Peyer's patch (tissue), 4 donors: ENCODE measurements around the gene RAP2C. TPM values are rescaled to one million over a fixed set of nuclear protein-coding genes. Genes with fewer than 3 reads are reported as not detected.

Source experiments
- DNase-seq, 3 donors: peaks; one replicate each; pipeline ENCODE4 v3.0.0-alpha.2; 2017 to 2019
- H3K27ac ChIP-seq, 4 donors: fragments of 200-600 bp; sonication (generic); one replicate each; pipeline ENCODE4 v1.5.1; 2016 to 2019
- H3K27me3 ChIP-seq, 2 donors: fragments of 200-600 bp; sonication (generic); one replicate each; pipeline ENCODE4 v1.5.1; 2019
- H3K36me3 ChIP-seq, 3 donors: fragments of 200-600 bp; sonication (generic); one replicate each; pipeline ENCODE4 v1.5.1; 2016 to 2019
- H3K4me1 ChIP-seq, 4 donors: fragments of 200-600 bp; sonication (generic); one replicate each; pipeline ENCODE4 v1.5.1; 2016 to 2019
- H3K4me3 ChIP-seq, 4 donors: fragments of 200-600 bp; sonication (generic); 1 replicate in 3 of 4; 2 replicates in 1 of 4; pipeline ENCODE4 v1.5.1; 2016 to 2019; ENCODE audit warnings: mild to moderate bottlenecking in 1 of 4
- H3K9me3 ChIP-seq, 4 donors: fragments of 200-600 bp; sonication (generic); one replicate each; pipeline ENCODE4 v1.5.1; 2016 to 2019; ENCODE audit warnings: mild to moderate bottlenecking in 1 of 4
- POLR2A ChIP-seq, 2 donors: fragments of 450-650 bp; IDR thresholded peaks; one replicate each; pipeline ENCODE4 v1.5.1; 2017; ENCODE audit warnings: antibody characterized with exemption in 2 of 2, mild to moderate bottlenecking in 2 of 2, moderate library complexity in 2 of 2
- total RNA-seq, 4 donors: library from RNA; depleted of rRNA; stranded (reverse); fragments of >200 nt; gene quantifications; one replicate each; pipeline ENCODE4 v1.1.0, GENCODE V29; 2016
- TF ChIP-seq, protein P1 (sequence below), 6 experiments: fragments of 450-650 bp in 4 of 6; fragments of 200-600 bp in 2 of 6; sonication (generic) in 1 of 6; IDR thresholded peaks; one replicate each; pipeline ENCODE4 v1.5.1; 2017 to 2019; ENCODE audit warnings: antibody characterized with exemption in 6 of 6, mild to moderate bottlenecking in 3 of 6, moderate library complexity in 1 of 6

RAP2C gene
- total RNA-seq, 4 donors from 2014 or later = 12.0 to 19.3 (median 18.6) TPM

GRCh38 chrX:132257116-132257515 lies 37.9 kb upstream of the RAP2C start:
- TF ChIP-seq, protein P1, sequence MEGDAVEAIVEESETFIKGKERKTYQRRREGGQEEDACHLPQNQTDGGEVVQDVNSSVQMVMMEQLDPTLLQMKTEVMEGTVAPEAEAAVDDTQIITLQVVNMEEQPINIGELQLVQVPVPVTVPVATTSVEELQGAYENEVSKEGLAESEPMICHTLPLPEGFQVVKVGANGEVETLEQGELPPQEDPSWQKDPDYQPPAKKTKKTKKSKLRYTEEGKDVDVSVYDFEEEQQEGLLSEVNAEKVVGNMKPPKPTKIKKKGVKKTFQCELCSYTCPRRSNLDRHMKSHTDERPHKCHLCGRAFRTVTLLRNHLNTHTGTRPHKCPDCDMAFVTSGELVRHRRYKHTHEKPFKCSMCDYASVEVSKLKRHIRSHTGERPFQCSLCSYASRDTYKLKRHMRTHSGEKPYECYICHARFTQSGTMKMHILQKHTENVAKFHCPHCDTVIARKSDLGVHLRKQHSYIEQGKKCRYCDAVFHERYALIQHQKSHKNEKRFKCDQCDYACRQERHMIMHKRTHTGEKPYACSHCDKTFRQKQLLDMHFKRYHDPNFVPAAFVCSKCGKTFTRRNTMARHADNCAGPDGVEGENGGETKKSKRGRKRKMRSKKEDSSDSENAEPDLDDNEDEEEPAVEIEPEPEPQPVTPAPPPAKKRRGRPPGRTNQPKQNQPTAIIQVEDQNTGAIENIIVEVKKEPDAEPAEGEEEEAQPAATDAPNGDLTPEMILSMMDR (IDR thresholded peaks at IDR 0.05) = no peak

GRCh38 chrX:132236121-132236520 lies 16.9 kb upstream of the RAP2C start:
- Histone ChIP-seq H3K4me3 (no peak overlapping the region), H3K9me3 (no peaks in the 10 kb centered on the region), H3K27me3 (no peaks in the 10 kb centered on the region), H3K36me3 (no peaks in the 10 kb centered on the region), H3K27ac (no peak overlapping the region), H3K4me1 (no peaks in the 10 kb centered on the region)
- no peak for TF ChIP-seq POLR2A (IDR thresholded peaks at IDR 0.05)
- TF ChIP-seq, protein P1 (IDR thresholded peaks at IDR 0.05) = no peak
- no peak for DNase-seq

More at GRCh38 chrX:132257116-132257515, 37.9 kb upstream of the RAP2C start:
- Histone ChIP-seq H3K4me1 (no peaks in the 10 kb centered on the region), H3K27me3 (no peaks in the 10 kb centered on the region), H3K9me3 (no peaks in the 10 kb centered on the region), H3K4me3 (no peak overlapping the region), H3K36me3 (no peaks in the 10 kb centered on the region), H3K27ac (no peak overlapping the region)
- no peak for DNase-seq

DNA sequence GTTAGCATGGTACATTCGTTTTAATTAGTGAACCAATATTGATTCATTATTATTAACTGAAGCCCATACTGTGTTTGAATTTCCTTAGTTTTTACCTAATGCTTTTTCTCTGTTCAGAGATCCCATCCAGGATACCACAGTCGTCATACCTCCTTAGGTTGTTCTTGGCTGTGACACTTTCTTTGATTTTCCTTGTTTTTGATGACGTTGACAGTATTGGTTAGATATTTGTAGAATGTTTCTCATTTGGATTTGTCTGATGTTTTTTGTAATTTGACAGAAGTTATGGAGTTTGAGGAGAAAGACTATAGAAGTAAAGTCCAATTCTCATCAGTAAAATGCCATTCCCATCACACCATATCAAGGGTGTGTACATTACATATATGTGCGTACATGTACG lies 16.2 kb upstream of the RAP2C start:
- DNase-seq = no peak
- Histone ChIP-seq H3K27me3 (no peaks in the 10 kb centered on the region), H3K9me3 (no peaks in the 10 kb centered on the region), H3K36me3 (no peaks in the 10 kb centered on the region), H3K4me1 (no peaks in the 10 kb centered on the region), H3K4me3 (no peak overlapping the region), H3K27ac (no peak overlapping the region)
- TF ChIP-seq, protein P1 (IDR thresholded peaks at IDR 0.05) = no peak
- no peak for TF ChIP-seq POLR2A (IDR thresholded peaks at IDR 0.05)

DNA sequence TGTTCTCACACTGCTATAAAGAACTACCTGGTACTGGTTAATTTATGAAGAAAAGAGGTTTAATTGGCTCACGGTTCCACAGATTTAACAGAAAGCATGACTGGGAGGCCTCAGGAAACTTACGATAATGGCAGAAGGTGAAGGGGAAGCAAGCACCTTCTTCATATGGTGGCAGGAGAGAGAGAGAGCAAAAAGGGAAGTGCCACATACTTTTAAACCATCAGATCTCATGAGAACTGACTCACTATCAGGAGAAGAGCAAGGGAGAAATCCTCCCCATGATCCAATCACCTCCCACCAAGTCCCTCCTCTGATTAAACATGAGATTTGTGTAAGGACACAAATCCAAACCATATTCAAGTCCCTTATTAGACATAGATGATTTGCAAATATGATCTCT lies 12.3 kb upstream of the RAP2C start:
- no peaks in the 10 kb centered on the region for H3K36me3 ChIP-seq
- no peaks in the 10 kb centered on the region for H3K9me3 ChIP-seq
- no peaks in the 10 kb centered on the region for H3K27me3 ChIP-seq
- H3K27ac ChIP-seq = no peak overlapping the region
- TF ChIP-seq POLR2A (IDR thresholded peaks at IDR 0.05) = no peak
- TF ChIP-seq, protein P1 (IDR thresholded peaks at IDR 0.05) = no peak
- no peaks in the 10 kb centered on the region for H3K4me1 ChIP-seq
- no peak for DNase-seq
- no peak overlapping the region for H3K4me3 ChIP-seq

- Histone ChIP-seq H3K4me3 (no peak overlapping the region), H3K27ac (no peak overlapping the region), H3K4me1 (no peaks in the 10 kb centered on the region), H3K27me3 (no peaks in the 10 kb centered on the region), H3K9me3 (no peaks in the 10 kb centered on the region), H3K36me3 (no peaks in the 10 kb centered on the region)
- DNase-seq = no peak
- TF ChIP-seq, protein P1 (IDR thresholded peaks at IDR 0.05) = no peak
- TF ChIP-seq POLR2A (IDR thresholded peaks at IDR 0.05) = no peak
Measured at GRCh38 chrX:132227383-132228112, 8.3 kb upstream of the RAP2C start.
